OCI-LY3 (cell line): ENCODE data around the gene MPP7.

ENCODE experiments used
- H2AFZ ChIP-seq: fragments of 200-600, 300-600 bp; shearing (Covaris generic); 2 replicates; pipeline ENCODE4 v1.6.0; 2014; ENCODE audit warnings: antibody characterized with exemption, low read depth, low read length
- H3K27ac ChIP-seq: fragments of 200-600, 300-600 bp; sonication (generic); 2 replicates; pipeline ENCODE4 v1.5.1; 2014; ENCODE audit warnings: mild to moderate bottlenecking, low read length, moderate library complexity, mixed read lengths
- H3K27me3 ChIP-seq: fragments of 200-600, 300-600 bp; sonication (generic); 2 replicates; pipeline ENCODE4 v1.6.1; 2014; ENCODE audit warnings: low read depth, low read length, mixed read lengths
- H3K36me3 ChIP-seq: fragments of 200-600, 300-600 bp; sonication (generic); replicated peaks from 2 replicates; pipeline ENCODE3; 2014; ENCODE audit warnings: low read depth, low read length, mixed read lengths
- H3K4me1 ChIP-seq: fragments of 300-600, 200-600 bp; sonication (generic); 2 replicates; pipeline ENCODE4 v1.6.1; 2014; ENCODE audit warnings: low read length, mixed read lengths
- H3K4me2 ChIP-seq: fragments of 200-600, 300-600 bp; sonication (generic); 2 replicates; pipeline ENCODE4 v1.6.1; 2014; ENCODE audit warnings: low read length, mixed read lengths
- H3K4me3 ChIP-seq: fragments of 300-600, 200-600 bp; sonication (generic); 2 replicates; pipeline ENCODE4 v1.5.1; 2014; ENCODE audit warnings: antibody characterized with exemption, mild to moderate bottlenecking, low read length, moderate library complexity
- H3K79me2 ChIP-seq: fragments of 300-600, 200-600 bp; shearing (Covaris generic); 2 replicates; pipeline ENCODE4 v1.6.1; 2014; ENCODE audit warnings: mild to moderate bottlenecking, low read length, mixed read lengths
- H3K9ac ChIP-seq: fragments of 300-600, 200-600 bp; shearing (Covaris generic); 2 replicates; pipeline ENCODE4 v1.6.0; 2014; ENCODE audit warnings: mild to moderate bottlenecking, low read length, moderate library complexity
- H3K9me3 ChIP-seq: fragments of 200-600, 300-600 bp; shearing (Covaris generic); 2 replicates; pipeline ENCODE4 v1.6.1; 2014; ENCODE audit warnings: low read length, mixed read lengths; ENCODE audit not compliant: insufficient read depth
- H4K20me1 ChIP-seq: fragments of 200-600, 300-600 bp; sonication (generic); 2 replicates; pipeline ENCODE4 v1.6.1; 2016; ENCODE audit warnings: low read length, mixed read lengths; ENCODE audit not compliant: insufficient read depth
- CTCF ChIP-seq: fragments of 200-600, 300-600 bp; sonication (generic); IDR thresholded peaks from 2 replicates; pipeline ENCODE4 v1.5.1; 2014; ENCODE audit warnings: antibody characterized with exemption, low read length, low read depth
- EZH2phosphoT487 ChIP-seq: fragments of 200-600 bp; shearing (Covaris generic); IDR thresholded peaks from 2 replicates; pipeline ENCODE4 v1.6.1; 2018; ENCODE audit warnings: antibody characterized with exemption, mixed run types, low read depth

Gene MPP7

DNA sequence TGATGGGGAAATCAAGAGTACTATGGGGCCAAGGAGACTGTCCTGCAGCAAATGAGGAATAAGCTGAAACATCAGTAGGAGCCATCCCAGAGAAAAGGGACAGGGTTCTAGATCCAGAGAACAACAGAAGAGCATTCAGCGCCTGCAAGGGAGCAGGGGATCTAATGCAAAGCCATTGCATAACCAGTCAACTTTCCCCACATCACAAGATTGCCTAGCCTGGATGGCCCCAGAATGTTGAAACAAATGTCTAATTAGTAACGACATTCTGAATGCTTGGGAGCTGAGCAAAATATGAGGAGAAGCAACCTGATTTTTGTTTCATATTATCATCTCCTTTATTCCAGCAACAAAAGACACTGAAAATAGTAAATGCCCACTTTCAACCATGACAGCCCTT is 2.7 kb upstream of the MPP7 start:
- H4K20me1 ChIP-seq, result no peaks in the 10 kb centered on the region
- H3K36me3 ChIP-seq, result no peaks in the 10 kb centered on the region
- no peak overlapping the region for H3K4me3 ChIP-seq
- no peak overlapping the region for H3K9ac ChIP-seq
- H3K4me1 ChIP-seq, result peaks cover 11% of the 10 kb centered on the region
- H3K27me3 ChIP-seq, result peaks cover 54% of the 10 kb centered on the region
- H2AFZ ChIP-seq, result no peak overlapping the region
- H3K9me3 ChIP-seq, result no peaks in the 10 kb centered on the region
- H3K27ac ChIP-seq, result no peak overlapping the region
- no peak overlapping the region for H3K4me2 ChIP-seq
- H3K79me2 ChIP-seq, result no peaks in the 10 kb centered on the region
- TF ChIP-seq EZH2phosphoT487, result no peak
- TF ChIP-seq CTCF, result no peak

DNA sequence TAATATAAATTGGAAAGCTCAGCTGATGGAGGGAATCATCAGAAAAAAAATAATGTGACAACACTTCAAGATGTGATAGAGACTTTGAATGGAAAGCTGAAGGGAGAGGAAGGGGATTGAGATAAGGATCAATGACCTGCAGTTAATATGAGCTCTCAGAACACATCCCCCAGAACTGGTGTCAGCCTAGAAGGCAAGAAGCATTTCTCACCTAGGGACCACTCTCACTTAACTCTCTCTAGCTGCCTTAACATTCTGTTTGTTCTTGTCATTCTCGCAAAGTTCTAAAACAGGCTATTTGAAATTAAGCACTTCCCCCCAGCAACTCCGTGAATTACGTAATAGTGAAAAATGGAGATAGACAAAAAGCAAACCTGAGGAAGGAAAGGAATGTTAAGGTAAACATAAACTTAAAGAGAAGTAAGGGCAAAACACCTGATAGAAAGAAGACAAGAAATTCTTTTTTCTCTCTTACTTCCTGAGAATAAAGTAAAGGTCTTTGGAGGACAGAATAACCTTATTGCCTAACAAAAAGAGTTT is 1.2 kb upstream of the MPP7 start:
- no peaks in the 10 kb centered on the region for H4K20me1 ChIP-seq
- H3K27ac ChIP-seq, result no peak overlapping the region
- peaks cover 54% of the 10 kb centered on the region for H3K27me3 ChIP-seq
- no peaks in the 10 kb centered on the region for H3K79me2 ChIP-seq
- H3K4me2 ChIP-seq, result peak overlapping the region; percentile 76
- no peak overlapping the region for H3K9ac ChIP-seq
- TF ChIP-seq CTCF (no peak), EZH2phosphoT487 (no peak)
- no peak overlapping the region for H2AFZ ChIP-seq
- H3K4me1 ChIP-seq, result peaks cover 16% of the 10 kb centered on the region
- H3K9me3 ChIP-seq, result no peaks in the 10 kb centered on the region
- peak overlapping the region; percentile 89 for H3K4me3 ChIP-seq
- H3K36me3 ChIP-seq, result no peaks in the 10 kb centered on the region

DNA sequence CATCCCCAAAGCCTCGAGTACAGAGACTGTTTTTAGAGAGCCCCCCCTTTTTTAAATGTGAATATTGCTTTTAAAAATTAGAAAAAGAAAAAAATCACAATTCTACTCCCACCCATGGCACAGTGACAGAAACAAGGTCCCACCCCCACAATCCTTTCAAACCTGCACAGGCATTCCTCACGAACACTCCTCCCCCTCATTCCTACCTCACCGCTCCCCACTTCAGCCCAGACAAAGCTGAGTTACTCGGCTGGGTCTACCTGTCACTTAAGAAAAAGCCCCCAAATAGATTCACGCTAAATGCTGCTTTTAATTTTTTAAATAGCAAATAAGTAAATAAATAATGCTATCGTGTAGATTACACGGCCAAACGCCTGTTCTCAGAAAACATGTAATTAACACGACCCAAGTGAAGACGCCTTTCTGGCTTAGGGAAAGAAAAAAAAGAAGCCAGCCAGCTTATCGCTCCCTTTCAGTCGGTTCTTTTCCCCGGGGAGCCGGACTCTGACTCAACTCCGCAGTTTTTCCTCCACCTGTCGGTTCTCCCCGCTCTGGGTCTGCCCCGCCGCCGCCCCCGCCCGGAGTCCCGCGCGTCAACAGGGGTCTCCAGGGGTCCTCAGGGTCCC is 739 bp downstream of the MPP7 start:
- Histone ChIP-seq H3K27ac (no peak overlapping the region), H4K20me1 (no peaks in the 10 kb centered on the region), H3K27me3 (peaks cover 38% of the 10 kb centered on the region), H3K9ac (peak overlapping the region; percentile 67), H3K4me2 (peak overlapping the region; percentile 69), H3K4me1 (peaks cover 20% of the 10 kb centered on the region), H2AFZ (no peak overlapping the region), H3K4me3 (peak overlapping the region; percentile 89), H3K36me3 (no peaks in the 10 kb centered on the region), H3K79me2 (no peaks in the 10 kb centered on the region), H3K9me3 (no peaks in the 10 kb centered on the region)
- TF ChIP-seq EZH2phosphoT487 (no peak), CTCF (no peak)

DNA sequence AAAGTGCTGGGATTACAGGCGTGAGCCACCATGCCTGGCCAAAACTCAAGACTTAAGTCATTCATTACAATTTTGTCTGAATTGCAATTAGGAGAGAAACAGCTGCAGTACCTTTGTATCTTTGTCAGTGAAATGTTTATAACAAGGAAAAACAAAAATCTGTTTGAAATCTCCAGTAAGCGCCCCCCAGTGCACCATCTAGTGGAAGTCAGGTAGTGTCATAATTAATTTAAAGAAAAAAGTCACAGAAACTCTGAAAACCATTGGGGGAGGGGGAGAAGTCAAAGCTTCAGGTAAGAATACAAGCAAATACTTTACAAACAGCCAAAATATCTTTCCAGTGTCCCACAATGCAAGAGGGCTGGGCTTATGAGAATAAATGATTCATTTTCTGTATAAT is 2.8 kb downstream of the MPP7 start:
- no peaks in the 10 kb centered on the region for H4K20me1 ChIP-seq
- no peak overlapping the region for H3K4me2 ChIP-seq

More for the DNA sequence above, 2.8 kb downstream of the MPP7 start:
- no peak overlapping the region for H3K27ac ChIP-seq
- H3K4me1 ChIP-seq, result peaks cover 20% of the 10 kb centered on the region
- H3K79me2 ChIP-seq, result no peaks in the 10 kb centered on the region
- peaks cover 24% of the 10 kb centered on the region for H3K27me3 ChIP-seq
- no peak overlapping the region for H3K4me3 ChIP-seq
- H3K9ac ChIP-seq, result no peak overlapping the region
- TF ChIP-seq CTCF, result peak; percentile 34
- TF ChIP-seq EZH2phosphoT487, result no peak
- H3K36me3 ChIP-seq, result no peaks in the 10 kb centered on the region
- H3K9me3 ChIP-seq, result no peaks in the 10 kb centered on the region
- H2AFZ ChIP-seq, result no peak overlapping the region
